ENCODE data around the gene CST8.
A peak's percentile ranks its signal among the peaks of the same experiment; 100 is the strongest.
"Not testable (repeated sequence)": the region's sequence is repeated elsewhere in the genome, so short reads cannot be mapped to it uniquely, and the experiment has no call there.

CST8 gene, protein sequence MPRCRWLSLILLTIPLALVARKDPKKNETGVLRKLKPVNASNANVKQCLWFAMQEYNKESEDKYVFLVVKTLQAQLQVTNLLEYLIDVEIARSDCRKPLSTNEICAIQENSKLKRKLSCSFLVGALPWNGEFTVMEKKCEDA

DNA sequence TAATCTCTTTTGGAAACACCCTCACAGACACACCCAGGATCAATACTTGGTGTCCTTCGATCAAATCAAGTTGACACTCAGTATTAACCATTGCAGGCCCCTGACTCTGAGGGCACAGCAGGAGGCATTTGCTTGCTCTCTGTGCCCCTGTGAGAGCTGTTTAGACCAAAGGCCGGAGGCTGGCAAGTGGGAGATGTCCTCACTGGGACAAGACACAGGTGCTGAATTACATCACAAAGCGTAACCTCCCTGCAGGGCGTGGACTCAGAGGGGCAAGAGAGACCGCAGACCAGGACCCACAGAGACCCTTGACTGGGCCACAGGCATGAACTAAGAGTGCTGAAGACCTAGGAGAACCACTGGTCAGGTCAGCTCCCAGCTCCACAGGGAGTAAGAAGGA is at the start of gene CST8:
Gene CST8 (plus strand): TSS at position 301 of the 400 bp plus-strand sequence. CDS start 551 bp downstream, outside the sequence.
- DNase-seq (ENCODE audit: low read depth) = no peak

DNA sequence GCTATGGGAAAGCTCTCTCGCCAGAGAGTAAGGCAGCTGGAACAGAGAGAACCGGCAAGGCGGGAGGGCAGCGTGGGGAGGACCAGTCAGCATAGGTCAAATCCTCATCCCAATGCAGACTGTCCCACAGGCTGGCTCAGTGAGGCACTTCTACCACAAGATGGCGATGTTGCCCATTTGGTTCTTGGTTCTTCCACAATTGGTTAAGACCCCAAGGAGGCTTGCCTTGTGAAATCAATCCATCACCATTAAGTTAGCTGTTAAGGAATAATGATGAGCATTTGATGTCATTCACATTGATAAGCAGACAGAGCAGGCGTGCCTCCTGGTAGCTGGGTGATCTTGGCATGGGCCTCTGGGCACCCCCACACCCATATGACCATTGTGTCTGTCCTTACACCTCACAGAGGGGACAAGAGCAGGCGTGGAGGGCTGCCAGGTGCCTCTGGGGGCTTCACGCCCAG is 49.0 kb upstream of the CST8 start:
- DNase-seq (ENCODE audit: low read depth) = peak; percentile 69

DNA sequence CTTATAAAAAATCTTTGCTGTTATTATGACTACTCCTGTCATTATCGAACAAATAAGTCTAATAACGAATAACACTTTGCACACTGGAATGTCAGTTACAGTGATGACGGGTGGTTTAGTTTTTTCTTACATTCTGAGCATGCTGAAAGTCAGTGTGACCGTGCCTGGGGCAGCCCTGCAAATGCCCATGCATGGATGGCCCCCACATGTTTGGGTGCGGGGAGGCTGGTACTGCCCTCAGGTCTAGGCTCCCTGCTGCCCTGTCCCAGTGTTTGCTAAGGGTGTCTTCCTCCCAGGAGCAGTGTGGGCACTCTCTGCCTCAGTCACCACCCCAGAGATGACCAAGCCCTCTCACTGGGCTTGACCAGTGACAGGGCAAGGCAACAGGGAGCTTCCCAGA is 48.5 kb upstream of the CST8 start:
- no peak for DNase-seq (ENCODE audit: low read depth)

DNA sequence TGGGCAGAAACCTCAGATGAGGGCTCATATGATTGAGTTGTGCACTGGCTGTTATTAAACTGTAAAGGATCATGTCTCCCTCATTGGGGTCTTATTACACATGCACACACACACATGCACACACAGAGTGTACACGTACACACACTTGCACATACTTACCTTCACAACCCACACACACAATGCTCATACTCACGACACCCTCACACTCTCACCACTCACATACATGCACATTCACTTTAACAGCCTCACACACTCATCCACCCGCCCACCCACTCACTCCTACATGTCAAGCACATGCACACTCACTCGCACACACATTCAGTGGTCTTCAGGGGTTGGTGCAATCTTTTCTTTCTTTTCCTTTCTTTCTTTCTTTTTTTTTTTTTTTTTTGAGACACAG is 46.1 kb upstream of the CST8 start:
- no peak for DNase-seq (ENCODE audit: low read depth)

DNA sequence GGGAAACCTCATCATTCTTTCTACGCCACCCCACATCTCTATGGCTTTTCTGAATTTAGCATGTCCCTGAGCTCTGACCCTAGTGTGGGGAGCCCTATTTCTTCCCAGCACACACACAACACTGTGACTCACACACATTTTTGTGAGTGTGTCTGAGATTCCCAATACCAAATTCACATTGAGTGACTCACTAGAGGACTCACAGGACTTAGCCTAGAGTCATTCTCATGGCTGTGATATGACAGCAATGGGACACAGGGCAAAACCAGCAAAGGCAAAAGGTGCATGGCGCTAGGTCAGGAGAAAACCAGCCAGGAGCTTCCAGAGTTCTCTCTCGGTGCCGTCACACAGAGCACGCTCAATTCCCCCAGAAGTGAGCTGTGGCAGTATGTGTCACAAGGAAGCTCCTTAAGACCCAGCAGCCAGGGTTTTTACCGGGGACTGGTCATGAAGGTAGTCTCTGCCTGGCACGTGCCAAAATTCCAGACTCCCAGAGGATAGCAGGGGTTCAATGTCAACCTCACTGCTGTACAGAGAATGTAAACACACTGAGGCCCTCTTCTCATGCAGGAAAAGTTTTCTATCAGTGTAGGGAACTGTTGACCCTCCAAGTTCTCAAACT is 45.2 kb upstream of the CST8 start:
- peak; percentile 81 for DNase-seq (ENCODE audit: low read depth)

DNA sequence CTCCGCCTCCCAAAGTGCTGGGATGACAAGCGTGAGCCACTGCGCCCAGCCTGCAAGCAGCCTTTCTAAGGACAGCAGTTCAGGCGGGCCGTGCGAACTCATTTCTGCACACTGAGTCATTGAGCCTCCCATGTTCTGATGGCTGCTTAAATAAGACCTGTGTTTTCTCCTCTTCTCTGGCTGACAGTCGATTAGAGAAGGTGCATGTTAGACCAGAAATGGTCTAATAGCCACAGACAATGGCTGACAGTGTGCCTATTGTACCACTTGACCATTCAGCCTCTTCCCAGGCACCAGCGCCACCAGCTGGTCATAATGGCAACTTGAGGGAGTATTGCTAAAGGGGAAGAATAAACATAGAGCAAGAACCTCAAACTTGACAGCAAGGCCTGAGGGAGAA is 44.4 kb upstream of the CST8 start:
- DNase-seq (ENCODE audit: low read depth) = peak; percentile 49

DNA sequence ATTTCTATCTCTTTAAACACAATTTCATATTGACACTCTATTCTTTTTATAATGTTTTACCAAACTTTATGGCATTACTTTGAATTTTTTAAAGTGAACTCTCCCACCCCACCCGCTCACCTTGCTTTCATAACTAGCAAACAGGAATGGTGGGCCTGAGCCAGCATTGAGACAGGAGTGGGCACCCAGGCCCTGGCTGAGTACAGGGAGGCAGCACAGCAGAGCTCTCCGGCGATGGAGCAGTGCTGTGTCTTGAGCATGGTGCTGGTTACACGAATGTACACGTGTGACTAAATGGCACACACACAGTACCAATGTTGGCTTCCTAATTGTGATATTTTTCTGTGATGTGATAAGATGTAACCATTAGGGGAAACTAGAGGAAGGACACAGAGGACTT is 42.8 kb upstream of the CST8 start:
- no peak for DNase-seq (ENCODE audit: low read depth)

DNA sequence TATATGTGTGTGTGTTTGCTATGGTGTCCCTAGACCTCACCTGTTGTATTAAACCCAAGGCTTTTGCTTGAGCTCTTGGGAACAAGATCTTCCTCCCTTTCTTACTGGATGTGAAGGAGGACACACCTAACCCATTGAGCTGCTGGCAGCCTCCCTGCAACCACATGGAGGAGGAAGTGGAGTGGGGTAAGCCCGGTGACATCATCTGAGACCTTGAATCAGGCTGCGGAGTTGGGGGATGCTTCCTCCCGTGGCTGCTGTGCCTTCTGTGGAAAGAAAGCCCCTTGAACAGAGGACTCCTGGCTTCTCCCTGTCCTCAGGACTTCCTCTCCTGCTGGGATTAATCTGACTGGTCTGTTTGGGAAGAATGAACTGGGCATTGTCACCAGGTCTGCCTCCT is 41.5 kb upstream of the CST8 start:
- peak; percentile 37 for DNase-seq (ENCODE audit: low read depth)

DNA sequence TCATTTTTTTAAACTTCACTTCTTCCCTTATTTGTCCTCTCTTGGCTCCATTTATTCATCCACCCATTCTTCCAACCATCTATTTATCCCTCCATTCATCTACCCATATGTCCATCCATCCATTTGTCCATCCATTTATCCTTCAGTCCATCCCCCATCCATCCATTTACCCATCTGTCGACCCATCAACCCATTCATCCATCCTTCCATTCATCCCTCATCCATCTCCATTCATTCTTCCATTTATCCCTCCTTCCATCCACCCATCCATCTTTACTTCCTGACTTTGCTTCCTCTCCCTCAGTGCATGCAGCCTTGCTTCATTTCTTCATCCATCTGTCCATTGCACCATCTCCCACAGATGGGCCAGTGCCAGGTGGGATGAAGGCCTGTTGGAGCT is 40.0 kb upstream of the CST8 start:
- DNase-seq (ENCODE audit: low read depth) = no peak

DNA sequence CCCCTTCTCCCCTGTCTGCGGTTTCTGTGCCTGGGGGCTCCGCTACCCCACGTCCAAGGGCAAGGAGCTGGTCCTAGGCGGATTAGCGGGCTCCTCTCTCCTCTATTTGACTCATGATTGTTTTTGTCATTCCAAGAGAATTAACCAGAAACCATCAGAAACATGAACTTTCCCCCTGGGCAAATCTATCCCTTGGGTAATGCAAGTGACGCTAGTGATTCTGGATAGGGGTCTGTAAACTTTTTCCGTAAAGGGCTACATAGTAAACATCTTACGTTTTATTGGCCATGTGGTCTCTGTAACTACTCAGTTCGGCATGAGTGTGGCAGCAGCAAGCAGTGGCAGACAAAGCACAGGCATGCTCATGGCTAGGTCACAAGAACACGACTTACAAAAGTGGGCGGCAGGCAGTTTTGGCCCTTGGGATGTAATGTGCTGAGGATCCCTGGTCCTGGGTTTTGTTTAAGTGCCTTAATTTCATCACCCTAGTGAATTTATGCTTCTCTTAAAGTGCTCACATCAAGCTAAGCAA is 38.9 kb upstream of the CST8 start:
- no peak for DNase-seq (ENCODE audit: low read depth)

DNA sequence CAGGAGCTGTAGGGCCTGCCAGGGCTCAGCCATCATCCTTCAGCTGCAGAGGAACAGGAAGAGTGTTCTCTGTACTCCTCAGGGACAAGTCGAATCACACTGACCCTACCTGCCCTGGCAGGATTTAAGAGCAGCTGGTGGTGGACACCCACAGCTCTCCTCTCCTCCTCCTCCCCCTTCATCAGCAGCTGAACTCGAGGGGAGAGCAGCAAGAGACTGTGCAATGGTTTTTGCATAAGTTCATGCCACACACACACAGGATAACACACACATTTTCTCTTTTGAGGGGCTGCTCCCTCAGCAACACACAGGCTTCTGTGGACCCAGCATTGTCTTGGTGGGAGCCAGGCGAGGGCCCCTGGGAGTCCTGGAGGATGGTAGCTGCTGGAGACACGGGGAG is 38.1 kb upstream of the CST8 start, which contains the start of gene CST11:
Gene CST11 (minus strand): TSS at position 101 of the 400 bp plus-strand sequence. CDS start 65 bp downstream, at position 36.
- DNase-seq (ENCODE audit: low read depth) = no peak

DNA sequence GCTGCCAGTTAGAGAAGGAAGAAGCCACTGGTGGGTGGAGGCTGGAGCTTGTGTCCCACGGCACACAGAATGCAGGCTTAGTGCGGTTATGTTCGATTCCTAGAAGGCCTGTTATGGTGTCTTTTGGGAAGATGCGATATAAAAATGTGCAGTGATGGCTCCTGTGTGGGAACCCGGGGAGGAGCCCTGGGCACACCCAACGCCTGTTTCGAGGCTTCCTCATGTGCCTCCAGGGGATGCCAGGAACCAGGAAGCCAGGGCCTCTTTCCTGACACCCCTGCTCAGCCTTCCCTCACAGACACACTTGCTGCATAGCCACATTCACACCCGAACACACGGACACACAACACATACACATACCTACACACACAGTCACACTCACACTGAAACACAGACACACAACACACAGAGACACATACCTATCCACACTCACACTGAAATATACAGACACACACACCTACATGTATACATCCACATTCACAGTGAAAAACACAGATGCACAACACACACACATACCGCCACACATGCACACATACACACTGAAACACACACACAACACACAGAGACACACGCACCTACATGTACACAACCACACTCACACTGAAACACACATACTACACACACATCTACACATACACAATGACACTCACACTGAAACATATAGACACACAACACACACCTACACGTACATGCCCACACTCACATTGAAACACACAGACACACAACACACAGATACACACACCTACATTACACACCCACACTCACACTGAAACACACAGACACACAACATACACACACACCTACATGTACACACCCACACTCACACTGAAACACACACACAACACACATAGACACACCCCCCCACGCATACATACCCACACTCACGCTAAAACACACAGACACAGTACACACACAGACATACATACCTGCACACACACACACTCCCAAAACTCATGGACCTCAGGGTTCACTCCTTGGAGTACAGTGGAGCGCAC is 37.1 kb upstream of the CST8 start:
- no peak for DNase-seq (ENCODE audit: low read depth)

DNA sequence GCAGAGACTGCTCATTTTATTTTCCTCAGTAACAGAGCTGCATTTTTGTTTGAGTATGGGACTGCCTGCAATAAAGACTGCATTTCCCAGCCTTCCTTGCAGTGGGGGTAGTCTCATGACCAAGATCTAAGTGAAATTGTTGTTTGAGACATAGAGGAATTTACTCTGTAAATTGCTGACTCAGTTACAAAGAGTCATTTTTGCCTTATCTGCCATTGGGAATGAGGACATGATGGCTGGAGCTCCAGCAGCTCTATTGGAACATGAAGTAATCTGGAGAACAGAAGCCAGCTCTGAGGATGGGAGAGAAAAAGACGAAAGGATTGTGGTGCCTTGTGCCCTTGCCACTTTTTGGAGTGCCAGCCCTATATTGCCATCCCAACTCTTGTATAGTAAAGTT is 36.1 kb upstream of the CST8 start:
- DNase-seq (ENCODE audit: low read depth) = no peak

DNA sequence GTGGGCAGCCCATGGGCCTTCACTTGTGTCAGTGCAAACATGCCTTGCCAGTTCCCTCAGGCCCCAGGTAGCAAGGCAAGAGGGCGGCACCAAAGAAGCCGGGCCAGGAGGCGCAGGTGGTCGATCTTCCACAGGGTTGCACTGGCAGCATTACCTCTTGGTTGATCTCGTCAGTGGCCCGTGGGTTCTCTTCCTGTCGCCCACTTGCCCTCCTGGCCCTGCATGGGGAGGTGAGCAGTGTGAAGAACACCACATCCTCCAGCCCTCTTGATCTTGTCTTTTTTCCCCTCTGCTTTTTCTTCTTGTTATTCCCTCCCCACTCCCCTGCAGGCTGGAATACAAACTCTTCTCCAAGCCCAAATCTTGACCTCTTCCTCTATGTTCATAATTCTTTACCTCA is 35.3 kb upstream of the CST8 start:
- no peak for DNase-seq (ENCODE audit: low read depth)

DNA sequence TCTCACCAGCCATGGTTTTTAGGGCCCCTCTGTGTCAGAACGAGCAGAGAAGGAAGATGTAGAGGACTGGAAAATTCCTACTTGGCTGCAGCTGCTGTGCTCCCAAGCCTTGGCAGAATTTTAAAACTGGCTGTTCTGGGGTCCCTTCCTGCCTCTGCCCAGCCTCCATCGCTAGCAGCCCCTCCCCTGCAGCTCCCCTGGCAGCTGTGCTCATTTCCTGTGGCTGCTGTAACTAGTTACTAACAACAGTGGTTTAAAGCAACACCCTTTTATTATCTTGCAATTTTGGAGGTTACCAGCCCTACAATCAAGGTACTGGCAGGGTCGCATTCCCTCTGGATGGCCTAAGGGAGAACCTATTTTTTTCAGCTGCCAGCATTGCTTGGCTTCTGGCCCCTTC is 34.5 kb upstream of the CST8 start:
- DNase-seq (ENCODE audit: low read depth) = no peak

DNA sequence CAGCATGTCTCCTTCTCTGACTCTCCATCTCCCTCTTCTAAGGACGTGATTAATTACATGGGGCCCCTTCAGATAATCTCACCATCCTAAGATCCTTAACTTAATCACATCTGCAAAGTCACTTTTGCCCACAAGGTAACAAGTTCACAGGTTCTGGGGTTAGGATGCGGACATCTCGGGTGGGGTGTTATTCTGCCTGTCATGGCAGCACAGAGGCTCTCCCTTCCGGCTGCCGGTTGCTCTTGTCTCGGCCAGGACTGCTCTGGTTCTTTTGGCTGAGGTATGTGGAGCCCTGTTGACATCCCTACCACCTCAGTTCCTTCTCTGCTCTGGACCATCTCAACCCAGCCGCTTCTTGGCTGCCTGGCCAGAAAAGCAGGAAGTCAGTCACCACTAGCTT is 34.0 kb upstream of the CST8 start:
- DNase-seq (ENCODE audit: low read depth) = no peak

DNA sequence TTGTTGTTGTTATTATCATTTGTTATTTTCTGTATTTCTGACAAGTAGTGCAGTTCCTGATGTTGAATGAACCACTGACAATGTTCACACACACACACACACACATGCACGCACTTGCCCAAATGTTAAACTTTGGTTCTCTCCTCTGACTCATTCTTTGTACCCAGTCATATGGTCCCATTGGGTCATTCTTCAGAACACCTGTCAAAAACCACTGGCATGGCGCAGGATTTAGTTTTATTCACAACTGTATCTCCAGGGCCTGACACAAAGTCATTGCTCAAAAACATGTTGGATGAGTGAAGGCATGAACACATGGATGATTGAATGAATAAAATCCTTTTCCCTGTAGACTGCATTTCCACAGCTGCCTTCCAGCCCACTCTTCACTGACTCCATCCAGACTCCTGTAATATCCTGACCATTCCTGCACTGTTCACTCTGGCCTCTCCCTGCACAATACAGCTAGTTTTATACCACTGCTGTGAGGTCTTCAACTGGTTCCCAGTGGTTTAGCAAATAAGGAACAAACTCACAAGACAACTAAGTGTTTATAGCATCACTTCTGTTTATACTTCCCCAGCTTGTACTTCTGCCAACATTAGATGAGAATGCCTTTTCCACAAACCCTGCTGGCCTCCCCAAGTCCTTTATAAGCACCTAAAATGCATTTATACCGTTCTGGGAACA is 31.3 kb upstream of the CST8 start:
- no peak for DNase-seq (ENCODE audit: low read depth)

DNA sequence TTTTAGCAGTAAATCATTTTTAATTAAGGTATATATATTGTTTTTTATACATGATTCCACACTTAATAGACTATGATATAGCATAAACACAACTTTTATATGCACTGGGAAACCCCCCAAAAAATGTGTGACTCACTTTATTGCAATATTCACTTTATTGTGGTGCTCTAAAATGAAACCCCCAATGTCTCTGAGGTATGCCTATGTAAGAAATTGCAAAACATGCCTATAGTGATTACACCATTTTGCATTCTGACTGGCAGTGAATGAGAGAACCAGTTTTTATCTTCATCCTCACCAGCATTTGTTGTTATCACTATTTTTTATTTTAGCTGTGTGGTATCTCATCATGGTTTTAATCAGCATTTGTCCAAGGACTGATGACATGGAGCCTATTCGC is 29.7 kb upstream of the CST8 start:
- DNase-seq (ENCODE audit: low read depth) = no peak

DNA sequence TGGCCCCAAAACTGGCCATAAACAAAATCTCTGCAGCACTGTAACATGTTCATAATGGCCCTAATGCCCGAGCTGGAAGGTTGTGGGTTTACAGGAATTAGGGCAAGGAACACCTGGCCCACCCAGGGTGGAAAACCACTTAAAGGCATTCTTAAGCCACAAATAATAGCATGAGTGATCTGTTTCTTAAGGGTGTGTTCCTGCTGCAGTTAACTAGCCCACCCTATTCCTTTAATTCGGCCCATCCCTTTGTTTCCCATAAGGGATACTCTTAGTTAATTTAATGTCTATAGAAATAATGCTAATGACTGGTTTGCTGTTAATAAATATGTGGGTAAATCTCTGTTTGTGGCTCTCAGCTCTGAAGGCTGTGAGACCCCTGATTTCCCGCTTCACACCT is 24.0 kb upstream of the CST8 start:
- DNase-seq (ENCODE audit: low read depth) = not testable (repeated sequence)

DNA sequence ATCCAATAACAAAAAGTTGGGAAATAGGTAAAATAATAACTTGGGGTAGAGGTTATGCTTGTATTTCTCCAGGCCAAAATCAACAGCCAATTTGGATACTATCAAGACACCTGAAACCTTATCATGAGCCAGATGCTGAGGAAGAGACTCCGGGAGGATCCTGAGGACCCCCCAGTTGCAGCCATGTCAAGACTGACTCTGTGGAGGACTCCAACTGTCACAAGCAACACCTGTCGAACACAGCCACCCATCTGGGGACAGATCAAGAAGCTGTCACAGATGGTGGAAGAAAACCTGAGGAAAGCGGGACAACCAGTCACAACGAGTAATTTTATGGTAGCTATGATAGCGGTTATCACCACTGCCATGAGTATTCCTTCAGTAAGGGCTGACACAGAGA is 18.6 kb upstream of the CST8 start:
- not testable (repeated sequence) for DNase-seq (ENCODE audit: low read depth)

DNA sequence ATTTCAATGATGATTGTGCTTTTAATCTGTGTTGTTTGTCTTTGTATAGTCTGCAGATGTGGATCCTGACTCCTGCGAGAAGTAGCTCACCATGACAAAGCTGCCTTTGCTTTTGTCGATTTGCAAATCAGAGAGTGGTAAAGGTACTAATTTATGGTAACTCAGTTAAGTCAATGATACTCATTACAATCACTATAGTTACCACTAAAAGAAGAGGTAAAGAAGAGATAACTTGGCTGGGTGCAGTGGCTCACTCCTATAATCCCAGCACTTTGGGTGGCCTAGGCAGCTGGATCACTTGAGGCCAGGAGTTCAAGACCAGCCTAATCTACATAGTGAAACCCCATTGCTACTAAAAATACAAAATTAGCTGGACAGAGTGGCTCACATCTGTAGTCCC is 17.6 kb upstream of the CST8 start:
- not testable (repeated sequence) for DNase-seq (ENCODE audit: low read depth)

DNA sequence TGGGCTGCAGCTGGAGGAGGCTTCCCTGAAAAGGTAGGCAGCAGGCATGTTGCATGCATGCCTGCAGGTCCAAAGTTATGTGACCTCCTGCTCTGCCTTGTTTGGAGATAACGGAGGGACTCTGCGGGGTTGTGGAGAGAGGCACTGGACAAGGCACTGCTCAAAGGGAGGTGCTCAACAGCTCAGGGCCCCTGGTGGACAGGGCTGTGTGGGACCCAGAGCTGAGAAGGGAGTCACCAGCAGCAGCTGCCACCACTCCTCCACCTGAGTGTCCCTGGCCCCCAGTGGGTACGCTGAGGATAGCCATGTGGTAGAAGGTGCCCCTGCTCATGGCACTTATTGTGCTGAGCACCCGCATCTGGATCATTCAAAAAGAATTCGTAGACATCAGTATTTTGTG is 15.5 kb upstream of the CST8 start:
- DNase-seq (ENCODE audit: low read depth) = no peak

All from iris pigment epithelial cell (primary cell).